ENCODE data around the gene SYT8.
"Not testable (repeated sequence)": the region's sequence is repeated elsewhere in the genome, so short reads cannot be mapped to it uniquely, and the experiment has no call there.

SYT8 gene

GRCh38 chr11:1862588-1863351, 28.0 kb downstream of the SYT8 start:
- no peak for DNase-seq

- no peak for DNase-seq
Observed at GRCh38 chr11:1863352-1864216, 28.8 kb downstream of the SYT8 start.

GRCh38 chr11:1864231-1864630, 29.4 kb downstream of the SYT8 start:
- no peak for DNase-seq

GRCh38 chr11:1864831-1865665, 30.3 kb downstream of the SYT8 start:
- DNase-seq, result no peak

GRCh38 chr11:1866226-1866625, 31.4 kb downstream of the SYT8 start:
- DNase-seq, result no peak

- no peak for DNase-seq
Observed at GRCh38 chr11:1866776-1867175, 32.0 kb downstream of the SYT8 start.

GRCh38 chr11:1867381-1867780, 32.6 kb downstream of the SYT8 start:
- no peak for DNase-seq

- no peak for DNase-seq
Observed at GRCh38 chr11:1868056-1868635, 33.4 kb downstream of the SYT8 start.

GRCh38 chr11:1868636-1869291, 34.0 kb downstream of the SYT8 start:
- DNase-seq, result no peak

- DNase-seq, result no peak
Observed at GRCh38 chr11:1869427-1870325, 34.9 kb downstream of the SYT8 start.

- DNase-seq, result no peak
Observed at GRCh38 chr11:1870326-1870696, 35.5 kb downstream of the SYT8 start.

GRCh38 chr11:1870721-1871466, 36.1 kb downstream of the SYT8 start:
- peak in 2 of 6 experiments; percentile 17 to 32 for DNase-seq

- no peak for DNase-seq
Observed at GRCh38 chr11:1871531-1871930, 36.7 kb downstream of the SYT8 start.

- no peak for DNase-seq
Observed at GRCh38 chr11:1872267-1872985, 37.6 kb downstream of the SYT8 start.

- no peak for DNase-seq
Observed at GRCh38 chr11:1873048-1873812, 38.4 kb downstream of the SYT8 start.

GRCh38 chr11:1873813-1874150, 39.0 kb downstream of the SYT8 start:
- DNase-seq, result not testable (repeated sequence)

- not testable (repeated sequence) for DNase-seq
Observed at GRCh38 chr11:1874441-1875092, 39.8 kb downstream of the SYT8 start.

- DNase-seq, result no peak
Observed at GRCh38 chr11:1875093-1875850, 40.5 kb downstream of the SYT8 start.

All from stimulated activated naive CD4-positive, alpha-beta T cell (primary cell).